GM18526 (cell line): ENCODE results near the gene STAC.

Source experiments
- POLR2A ChIP-seq: IDR thresholded peaks from 3 replicates; pipeline ENCODE4 v1.6.1; 2011; ENCODE audit not compliant: insufficient read length; ENCODE audit errors: extremely low read depth

Gene STAC, protein sequence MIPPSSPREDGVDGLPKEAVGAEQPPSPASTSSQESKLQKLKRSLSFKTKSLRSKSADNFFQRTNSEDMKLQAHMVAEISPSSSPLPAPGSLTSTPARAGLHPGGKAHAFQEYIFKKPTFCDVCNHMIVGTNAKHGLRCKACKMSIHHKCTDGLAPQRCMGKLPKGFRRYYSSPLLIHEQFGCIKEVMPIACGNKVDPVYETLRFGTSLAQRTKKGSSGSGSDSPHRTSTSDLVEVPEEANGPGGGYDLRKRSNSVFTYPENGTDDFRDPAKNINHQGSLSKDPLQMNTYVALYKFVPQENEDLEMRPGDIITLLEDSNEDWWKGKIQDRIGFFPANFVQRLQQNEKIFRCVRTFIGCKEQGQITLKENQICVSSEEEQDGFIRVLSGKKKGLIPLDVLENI

GRCh38 chr3:36380221-36381031 lies at the start of gene STAC:
Gene STAC (plus strand): TSS chr3:36380504. CDS start chr3:36380644, 140 bp downstream.
- TF ChIP-seq POLR2A: no peak

GRCh38 chr3:36332139-36332538 lies 48.2 kb upstream of the STAC start:
- TF ChIP-seq POLR2A: no peak

GRCh38 chr3:36362216-36362615 lies 18.1 kb upstream of the STAC start:
- no peak for TF ChIP-seq POLR2A

DNA sequence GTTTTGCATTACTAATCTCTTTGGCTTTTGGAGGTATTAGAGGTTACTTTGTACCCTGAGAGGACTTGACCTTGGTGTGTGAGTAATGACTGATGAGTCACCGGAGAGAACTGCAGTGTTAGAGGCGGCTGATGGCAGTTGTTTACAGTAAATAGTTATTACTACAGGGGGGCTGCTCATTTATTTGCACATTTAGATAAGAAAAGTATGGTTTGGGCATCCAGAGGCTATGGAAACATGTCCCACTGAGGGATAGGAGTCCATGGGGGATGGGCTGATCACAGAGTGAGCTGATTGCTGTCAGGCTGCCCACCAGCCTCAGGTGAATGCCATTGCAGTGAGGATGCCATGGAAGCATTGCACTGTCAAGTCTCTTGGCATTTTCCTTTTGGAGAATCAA lies 17.3 kb upstream of the STAC start:
- TF ChIP-seq POLR2A: no peak

- no peak for TF ChIP-seq POLR2A
Observed at GRCh38 chr3:36364260-36364659, 16.0 kb upstream of the STAC start.

DNA sequence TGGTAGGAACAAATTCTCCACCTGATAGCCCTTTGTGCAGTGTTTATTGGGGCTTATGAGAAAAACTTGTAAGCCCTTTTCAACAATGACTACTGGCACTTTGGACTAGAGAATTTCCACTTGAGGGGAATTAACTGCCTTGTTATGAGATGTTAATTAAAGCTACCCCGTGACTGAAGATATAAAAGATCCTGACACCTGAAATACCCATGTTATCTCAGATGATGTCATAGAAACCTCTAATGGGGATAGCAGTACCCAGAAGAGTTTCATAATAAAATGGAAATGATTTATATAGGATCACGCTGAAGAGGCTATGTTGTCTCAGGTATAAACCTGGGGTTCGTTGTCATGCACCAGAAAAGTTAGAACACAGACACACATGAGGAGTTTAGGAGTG lies 14.5 kb upstream of the STAC start:
- TF ChIP-seq POLR2A: no peak

DNA sequence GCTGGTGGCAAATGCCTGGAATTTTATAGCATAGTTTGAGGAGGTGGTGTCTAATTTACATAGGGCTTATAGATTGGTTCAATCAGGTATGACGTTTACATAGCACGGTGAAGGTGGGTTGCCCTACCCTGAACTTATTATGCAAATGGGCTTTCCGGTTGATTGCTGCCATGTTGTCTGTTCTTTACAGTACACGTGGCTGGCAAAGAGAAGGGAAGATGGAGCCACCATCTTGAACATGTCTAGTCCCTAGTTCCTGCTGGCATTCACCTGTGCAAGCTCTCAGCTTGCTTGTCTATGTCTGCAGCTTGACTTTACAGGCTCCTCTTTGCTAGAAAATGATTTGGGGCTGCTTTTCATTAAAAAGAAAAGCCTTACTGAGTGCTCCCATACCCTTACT lies 14.0 kb upstream of the STAC start:
- TF ChIP-seq POLR2A: no peak

- no peak for TF ChIP-seq POLR2A
Observed at GRCh38 chr3:36367912-36368573, 12.3 kb upstream of the STAC start.

- no peak for TF ChIP-seq POLR2A
Observed at GRCh38 chr3:36372534-36372935, 7.8 kb upstream of the STAC start.

- no peak for TF ChIP-seq POLR2A
Observed at GRCh38 chr3:36373084-36373483, 7.2 kb upstream of the STAC start.

- no peak for TF ChIP-seq POLR2A
Observed at GRCh38 chr3:36373666-36374065, 6.6 kb upstream of the STAC start.

GRCh38 chr3:36379872-36380220 lies 458 bp upstream of the STAC start:
- TF ChIP-seq POLR2A: no peak

GRCh38 chr3:36381311-36381956 lies 1.1 kb downstream of the STAC start:
- TF ChIP-seq POLR2A: no peak

DNA sequence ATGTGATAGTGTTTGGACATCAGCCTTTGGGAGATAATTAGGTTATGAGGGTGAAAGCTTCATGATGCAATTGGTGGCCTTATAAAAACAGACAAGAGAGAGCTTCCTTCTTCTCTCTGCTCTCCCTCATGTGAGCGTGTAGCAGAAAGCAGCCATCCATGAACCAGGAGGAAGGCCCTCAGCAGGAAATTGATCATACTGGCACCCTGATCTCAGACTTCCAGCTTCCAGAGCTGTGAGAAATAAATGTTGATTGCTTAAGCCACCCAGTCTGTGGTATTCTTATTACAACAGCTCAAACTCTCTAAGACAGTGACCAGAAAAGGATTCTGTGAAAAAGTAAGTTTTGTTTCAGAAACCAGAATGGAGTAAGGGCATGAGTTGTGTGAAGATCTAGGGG lies 13.3 kb downstream of the STAC start:
- TF ChIP-seq POLR2A: no peak

GRCh38 chr3:36394176-36394575 lies 13.9 kb downstream of the STAC start:
- TF ChIP-seq POLR2A: no peak
